ENCODE measurements around the gene LRRK1. TPM values are rescaled to one million over a fixed set of nuclear protein-coding genes. Genes with fewer than 3 reads are reported as not detected.
A peak's percentile ranks its signal among the peaks of the same experiment; 100 is the strongest.

The LRRK1 gene
- total and polyA plus RNA-seq, 2 donors (not counting 1 experiment from before 2014, with no cell fraction given), result 19.8 to 53.0 TPM

DNA sequence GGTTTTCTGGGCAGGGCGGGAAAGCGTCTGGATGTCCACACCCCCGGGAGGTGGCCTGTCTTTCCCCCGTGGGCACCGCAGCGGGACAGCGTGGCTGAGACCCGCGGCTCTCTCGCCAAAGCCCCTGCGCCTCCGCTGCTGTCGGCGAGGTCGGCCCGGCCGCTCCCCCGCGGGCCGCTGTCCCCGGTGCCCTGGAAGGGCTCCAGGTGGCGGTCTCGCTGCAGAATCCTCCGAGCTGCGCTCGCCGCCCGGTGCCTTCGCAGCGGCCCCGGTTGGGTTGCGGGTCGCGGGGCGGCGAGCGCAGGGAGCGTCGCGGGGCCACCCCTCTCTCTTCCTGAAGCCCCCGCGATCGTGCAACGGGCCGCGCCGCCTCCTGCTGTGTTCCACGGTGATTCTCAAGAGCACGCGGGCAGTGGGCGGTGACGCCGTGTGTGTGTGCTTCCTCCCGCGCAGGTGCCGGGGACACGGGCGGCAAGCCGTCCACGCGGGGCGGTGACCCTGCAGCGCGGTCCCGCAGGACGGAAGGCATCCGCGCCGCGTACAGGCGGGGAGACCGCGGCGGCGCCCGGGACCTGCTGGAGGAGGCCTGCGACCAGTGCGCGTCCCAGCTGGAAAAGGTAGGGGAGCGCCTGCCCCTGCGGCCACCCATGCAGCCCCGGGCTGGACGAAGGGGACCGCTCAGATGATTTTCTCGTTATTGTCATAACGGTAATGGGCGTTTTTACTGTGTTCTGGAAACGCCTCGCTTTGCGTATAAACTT is 54.4 kb downstream of the LRRK1 start:
- H3K4me3 Mint-ChIP-seq, result peak overlapping the region; percentile 59
- H3K27ac Mint-ChIP-seq, result no peak overlapping the region
- POLR2A ChIA-PET, result no interaction called here
- H3K4me1 Mint-ChIP-seq, result peaks cover 9% of the 10 kb centered on the region
- Histone ChIP-seq H3K9me3 (ENCODE audit: control extremely low read depth in 1 of 3, control insufficient read depth in 2 of 3, insufficient read depth in 1 of 3, low read length in 2 of 3) (peaks cover 0 to 3% (median 0%) of the 10 kb centered on the region in 3 donors), H3K27ac (ENCODE audit: low read length in 2 of 2) (no peak overlapping the region), H3K4me2 (replicated peaks; ENCODE audit: low read depth, low read length, poor library complexity, severe bottlenecking) (peak overlapping the region; percentile 70), H3K9ac (ENCODE audit: low read length) (no peak overlapping the region), H3K4me1 (ENCODE audit: control insufficient read depth in 2 of 2, insufficient read depth in 2 of 2, low read length in 2 of 2) (peaks cover 10 to 12% of the 10 kb centered on the region in 2 donors), H3K79me2 (ENCODE audit: control insufficient read depth, insufficient read depth, low read length) (no peaks in the 10 kb centered on the region), H3K27me3 (replicated peaks in 1 of 4; ENCODE audit: control extremely low read depth in 1 of 4, control insufficient read depth in 3 of 4, insufficient read depth in 4 of 4, low read length in 3 of 4) (peaks cover 0 to 10% (median 4%) of the 10 kb centered on the region in 4 experiments), H2AFZ (ENCODE audit: insufficient read depth, low read depth, low read length, poor library complexity, severe bottlenecking) (no peak overlapping the region), H3K4me3 (ENCODE audit: control extremely low read depth in 1 of 5, extremely low read depth in 1 of 5, insufficient read depth in 1 of 5, low read depth in 2 of 5, low read length in 4 of 5) (peak overlapping the region in 3 of 5 experiments; percentile 9 to 21 (median 15)), H3K36me3 (replicated peaks in 1 of 2; ENCODE audit: control extremely low read depth in 1 of 2, control insufficient read depth in 1 of 2, extremely low read depth in 1 of 2, insufficient read depth in 2 of 2, low read length in 1 of 2) (peaks cover 0 to 6% of the 10 kb centered on the region in 2 experiments), H4K20me1 (ENCODE audit: control insufficient read depth, insufficient read depth, low read length, poor library complexity, severe bottlenecking) (no peaks in the 10 kb centered on the region)
- intact Hi-C loops (cut with micrococcal nuclease), result no loop called here
- CTCF ChIA-PET, result interaction anchor here (1.3 kb wide), 2 partner anchors 34 to 56 kb away, joined by 3 read pairs; no protein-coding TSS in a partner anchor
- DNase-seq, result peak; percentile 35
- peaks cover 6% of the 10 kb centered on the region for H3K27me3 Mint-ChIP-seq
- TF ChIP-seq EZH2 (IDR thresholded peaks at IDR 0.05; ENCODE audit: borderline replicate concordance, insufficient read depth, low read depth, low read length, poor library complexity, severe bottlenecking) (no peak), CTCF (IDR thresholded peaks at IDR 0.05) (no peak)
- no peaks in the 10 kb centered on the region for H3K9me3 Mint-ChIP-seq (ENCODE audit: insufficient read depth)
- ATAC-seq (ENCODE audit: low read depth), result peak; percentile 39
- 20% methylated on average over 66 of the region's 90 CpGs for WGBS (ENCODE audit: insufficient coverage)

DNA sequence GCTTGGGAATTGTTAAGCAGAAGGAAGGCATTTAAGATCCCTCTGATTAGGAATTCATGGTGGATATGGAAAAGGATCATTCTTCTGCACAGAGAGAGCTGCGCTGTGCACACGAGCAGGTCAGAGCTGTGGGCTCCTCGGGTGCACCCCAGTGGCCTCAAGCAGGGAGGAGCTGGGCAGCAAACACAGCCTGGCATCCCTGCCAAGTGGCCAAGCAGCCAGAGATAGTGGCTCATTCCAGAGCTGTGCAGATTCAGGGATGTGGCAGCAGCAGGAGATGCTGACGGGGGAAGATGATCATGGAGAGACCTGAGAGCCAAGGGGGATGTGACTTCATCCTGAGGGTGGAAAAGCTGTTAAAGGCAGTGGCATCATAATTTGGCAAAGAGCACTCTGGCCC is 55.9 kb downstream of the LRRK1 start:
- H3K4me3 ChIP-seq (ENCODE audit: control extremely low read depth in 1 of 5, extremely low read depth in 1 of 5, insufficient read depth in 1 of 5, low read depth in 2 of 5, low read length in 4 of 5), result no peak overlapping the region
- ChIA-PET POLR2A (no interaction called here), CTCF (interaction anchor here (0.8 to 1.6 kb wide), 4 partner anchors 32 to 58 kb away, joined by 3 to 5 read pairs (median 5); partner anchors contain the start of gene LRRK1)
- no peak overlapping the region for H3K4me2 ChIP-seq (replicated peaks; ENCODE audit: low read depth, low read length, poor library complexity, severe bottlenecking)
- intact Hi-C loops (cut with micrococcal nuclease), result loop anchor here (5.0 kb wide), 1 partner anchor 33 kb away; no protein-coding TSS in a partner anchor
- no peak overlapping the region for H3K27ac Mint-ChIP-seq
- no peaks in the 10 kb centered on the region for H3K9me3 ChIP-seq (ENCODE audit: control extremely low read depth in 1 of 3, control insufficient read depth in 2 of 3, insufficient read depth in 1 of 3, low read length in 2 of 3)
- H3K9me3 Mint-ChIP-seq (ENCODE audit: insufficient read depth), result no peaks in the 10 kb centered on the region
- TF ChIP-seq EZH2 (IDR thresholded peaks at IDR 0.05; ENCODE audit: borderline replicate concordance, insufficient read depth, low read depth, low read length, poor library complexity, severe bottlenecking) (no peak), CTCF (IDR thresholded peaks at IDR 0.05) (no peak)
- H2AFZ ChIP-seq (ENCODE audit: insufficient read depth, low read depth, low read length, poor library complexity, severe bottlenecking), result no peak overlapping the region
- H3K36me3 ChIP-seq (replicated peaks in 1 of 2; ENCODE audit: control extremely low read depth in 1 of 2, control insufficient read depth in 1 of 2, extremely low read depth in 1 of 2, insufficient read depth in 2 of 2, low read length in 1 of 2), result peaks cover 0 to 6% of the 10 kb centered on the region in 2 experiments
- peaks cover 10 to 12% of the 10 kb centered on the region in 2 donors for H3K4me1 ChIP-seq (ENCODE audit: control insufficient read depth in 2 of 2, insufficient read depth in 2 of 2, low read length in 2 of 2)
- H3K27me3 Mint-ChIP-seq, result peaks cover 6% of the 10 kb centered on the region
- peaks cover 0 to 10% (median 4%) of the 10 kb centered on the region in 4 experiments for H3K27me3 ChIP-seq (replicated peaks in 1 of 4; ENCODE audit: control extremely low read depth in 1 of 4, control insufficient read depth in 3 of 4, insufficient read depth in 4 of 4, low read length in 3 of 4)
- DNase-seq, result no peak
- no peaks in the 10 kb centered on the region for H3K79me2 ChIP-seq (ENCODE audit: control insufficient read depth, insufficient read depth, low read length)
- H4K20me1 ChIP-seq (ENCODE audit: control insufficient read depth, insufficient read depth, low read length, poor library complexity, severe bottlenecking), result no peaks in the 10 kb centered on the region
- no peak overlapping the region for H3K27ac ChIP-seq (ENCODE audit: low read length in 2 of 2)
- no peak overlapping the region for H3K4me3 Mint-ChIP-seq
- WGBS (ENCODE audit: insufficient coverage), result 100% methylated on average over 4 of the region's 4 CpGs
- ATAC-seq (ENCODE audit: low read depth), result no peak
- no peak overlapping the region for H3K9ac ChIP-seq (ENCODE audit: low read length)
- peaks cover 9% of the 10 kb centered on the region for H3K4me1 Mint-ChIP-seq
